Fibroblast of pulmonary artery (primary cell): ENCODE measurements around the gene FLVCR2.

ENCODE experiments used
- DNase-seq: peaks from one replicate; pipeline ENCODE4 v3.0.0-alpha.2; 2010; ENCODE audit warnings: low read depth
- H3K4me3 ChIP-seq: replicated peaks from 2 replicates; pipeline ENCODE4 v1.5.1; 2011; ENCODE audit warnings: low read depth, mild to moderate bottlenecking, control low read depth, low read length, moderate library complexity
- CTCF ChIP-seq: IDR thresholded peaks from 2 replicates; pipeline ENCODE4 v1.5.1; 2011; ENCODE audit warnings: mild to moderate bottlenecking, control low read depth, low read length, inconsistent platforms; ENCODE audit errors: missing control alignments

FLVCR2 gene

GRCh38 chr14:75554482-75554881, 23.9 kb upstream of the FLVCR2 start:
- TF ChIP-seq CTCF: no peak

GRCh38 chr14:75558440-75558839, 20.0 kb upstream of the FLVCR2 start:
- no peak for DNase-seq
- no peak for TF ChIP-seq CTCF
- no peak overlapping the region for H3K4me3 ChIP-seq

More at GRCh38 chr14:75554482-75554881, 23.9 kb upstream of the FLVCR2 start:
- no peak overlapping the region for H3K4me3 ChIP-seq
- no peak for DNase-seq

- DNase-seq: no peak
- TF ChIP-seq CTCF: no peak
- no peak overlapping the region for H3K4me3 ChIP-seq
Observed at GRCh38 chr14:75559045-75559444, 19.4 kb upstream of the FLVCR2 start.

- peak; percentile 85 for DNase-seq
- H3K4me3 ChIP-seq: no peak overlapping the region
- TF ChIP-seq CTCF: no peak
Observed at GRCh38 chr14:75559451-75560222, 18.8 kb upstream of the FLVCR2 start.

GRCh38 chr14:75561013-75561432, 17.4 kb upstream of the FLVCR2 start:
- TF ChIP-seq CTCF: peak; percentile 92
- DNase-seq: peak; percentile 88
- H3K4me3 ChIP-seq: no peak overlapping the region

GRCh38 chr14:75562089-75562488, 16.3 kb upstream of the FLVCR2 start:
- H3K4me3 ChIP-seq: no peak overlapping the region
- DNase-seq: no peak
- TF ChIP-seq CTCF: no peak

GRCh38 chr14:75562489-75562888, 15.9 kb upstream of the FLVCR2 start:
- H3K4me3 ChIP-seq: no peak overlapping the region
- no peak for DNase-seq
- no peak for TF ChIP-seq CTCF
